Kidney capillary endothelial cell (primary cell): ENCODE measurements around the gene GLI2.

ENCODE experiments used
- DNase-seq: peaks from one replicate; pipeline ENCODE4 v3.0.0-alpha.2; 2018; ENCODE audit warnings: low spot score

The GLI2 gene

DNA sequence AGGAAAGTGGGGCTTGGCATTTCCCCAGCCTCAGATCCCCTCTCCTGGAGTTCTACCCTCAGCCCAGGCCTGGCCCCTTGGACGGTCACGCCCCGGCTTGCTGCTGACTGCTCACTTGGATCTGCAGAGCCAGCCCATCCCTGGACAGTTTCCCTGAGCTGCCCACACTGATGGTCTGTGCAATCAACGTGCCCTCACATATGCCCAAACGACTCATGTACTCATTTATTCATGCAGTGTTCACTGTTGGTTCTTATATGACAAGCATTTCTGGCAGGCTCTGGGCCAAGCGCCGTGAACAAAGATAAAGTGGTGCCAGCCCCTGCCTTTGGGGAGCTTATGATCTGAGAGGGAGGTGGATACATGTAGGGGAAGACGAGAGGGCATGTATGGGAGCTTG is 20.3 kb upstream of the GLI2 start:
- no peak for DNase-seq

- DNase-seq = no peak
These were observed 19.7 kb upstream of the GLI2 start for GRCh38 chr2:120715941-120716340.

GRCh38 chr2:120716641-120717585 is 18.8 kb upstream of the GLI2 start:
- no peak for DNase-seq

GRCh38 chr2:120719491-120719890 is 16.2 kb upstream of the GLI2 start:
- no peak for DNase-seq

GRCh38 chr2:120720231-120720630 is 15.4 kb upstream of the GLI2 start:
- no peak for DNase-seq

- DNase-seq = no peak
These were observed 14.8 kb upstream of the GLI2 start for GRCh38 chr2:120720746-120721375.

DNA sequence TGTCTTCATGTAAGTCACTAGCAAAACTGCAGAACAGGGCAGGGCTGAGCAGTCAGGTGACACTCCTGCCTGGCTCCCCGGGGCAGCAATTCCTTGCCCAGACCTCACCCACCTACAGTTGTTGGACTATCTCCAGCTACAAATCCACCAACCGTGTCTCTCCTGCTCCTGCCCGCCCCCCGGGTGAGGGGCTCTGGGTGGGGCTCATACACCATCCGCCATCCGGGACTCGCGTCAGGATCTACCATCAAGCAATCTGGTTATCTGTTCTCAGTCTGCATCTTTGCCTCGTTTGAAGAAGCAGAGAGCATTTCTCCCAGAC is 13.5 kb upstream of the GLI2 start:
- DNase-seq = no peak

DNA sequence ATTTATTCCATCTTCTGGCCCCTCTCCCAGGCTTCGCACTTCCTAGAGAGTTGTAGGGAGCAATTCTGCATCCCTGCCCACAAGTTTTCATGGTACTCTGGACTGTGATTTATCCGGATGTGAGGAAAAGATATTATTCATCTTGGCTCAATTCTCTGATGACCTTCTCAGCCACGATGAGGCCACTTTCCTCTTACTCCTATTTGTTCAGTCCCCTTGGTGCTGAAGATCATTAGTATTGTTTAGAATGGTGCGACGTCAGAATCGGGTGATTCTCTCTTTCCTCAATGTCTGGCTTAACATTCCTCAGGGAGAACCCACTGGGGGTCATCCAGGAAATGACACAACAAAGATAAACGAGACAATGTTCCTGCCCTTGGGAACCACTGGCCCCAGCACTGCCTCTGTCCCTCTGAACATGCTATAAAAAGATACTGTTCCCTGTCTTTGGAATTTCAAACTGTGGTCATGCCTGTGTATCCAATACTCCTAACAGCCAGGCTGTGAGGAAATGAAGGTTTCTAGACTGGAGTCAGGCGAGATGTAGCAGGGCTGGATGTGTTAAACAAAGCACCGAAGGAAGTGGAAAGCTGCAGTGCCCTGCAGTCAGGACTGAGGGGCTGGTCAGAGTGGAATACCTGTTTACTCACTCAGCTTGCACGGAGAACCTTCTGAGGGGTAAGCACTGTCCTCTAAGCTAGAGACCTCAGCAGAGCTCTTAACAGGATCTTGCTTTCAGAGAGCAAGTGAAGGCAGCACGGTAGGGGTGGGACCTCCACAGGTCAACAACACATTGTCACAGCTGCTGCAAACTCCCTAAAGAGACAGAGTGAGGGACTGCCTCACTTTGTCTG is 12.9 kb upstream of the GLI2 start:
- DNase-seq = peak; percentile 98

GRCh38 chr2:120726245-120726644 is 9.4 kb upstream of the GLI2 start:
- no peak for DNase-seq

- DNase-seq = peak; percentile 34
These were observed 6.0 kb upstream of the GLI2 start for GRCh38 chr2:120729406-120730399.

DNA sequence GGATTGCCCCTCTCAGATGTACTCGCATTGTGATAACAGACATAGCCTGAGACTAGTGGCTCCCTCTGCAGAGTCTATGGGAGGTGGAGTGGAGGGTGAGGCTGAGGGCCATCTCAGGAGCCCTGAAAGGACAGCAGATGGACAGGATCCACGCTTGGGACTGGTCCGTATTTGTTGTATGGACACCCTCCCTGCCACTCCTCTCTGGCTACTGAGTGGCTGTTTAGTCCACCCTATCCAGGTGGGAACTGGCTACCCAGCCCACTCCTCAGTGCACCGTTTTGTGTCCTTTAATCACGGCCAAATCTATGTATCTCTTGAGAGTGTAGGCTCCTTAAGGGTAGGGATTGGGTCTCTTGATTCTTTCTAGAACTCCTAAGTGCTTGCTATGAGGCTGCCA is 4.5 kb upstream of the GLI2 start:
- DNase-seq = no peak

DNA sequence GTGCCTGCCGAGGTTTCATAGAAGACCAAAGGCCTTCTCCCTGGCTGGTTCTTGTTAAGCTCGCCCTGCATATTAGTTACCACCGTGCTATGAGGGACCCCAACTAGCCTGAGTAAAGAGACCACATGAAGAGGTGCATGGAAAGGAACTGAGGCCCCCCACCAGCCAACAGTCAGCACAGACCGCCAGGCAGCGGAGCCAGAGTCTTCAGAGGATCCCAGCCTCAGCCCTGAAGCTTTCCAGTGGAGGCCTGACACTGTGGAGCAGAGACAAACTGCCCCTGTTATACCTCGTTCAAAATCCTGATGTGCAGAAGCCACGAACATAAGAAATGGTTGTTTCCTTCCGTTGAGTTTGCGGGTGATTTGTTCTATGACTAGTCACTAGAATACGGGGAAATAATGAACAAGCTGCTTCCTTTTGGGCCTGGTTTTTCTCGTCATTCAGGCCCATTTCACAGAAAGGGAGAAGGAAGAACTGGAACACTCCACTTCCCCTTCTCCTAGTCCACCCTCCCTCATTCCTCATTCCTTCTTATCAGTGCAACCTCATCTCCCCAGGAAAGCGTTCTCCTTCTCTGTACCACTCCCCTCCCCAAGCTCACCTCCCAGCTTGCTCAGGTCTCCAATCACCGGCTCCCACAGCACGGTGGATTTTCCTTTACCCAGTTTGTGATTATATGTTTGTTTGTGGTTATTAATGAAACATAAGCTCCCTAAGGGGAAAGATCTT is 3.0 kb upstream of the GLI2 start:
- DNase-seq = no peak

DNA sequence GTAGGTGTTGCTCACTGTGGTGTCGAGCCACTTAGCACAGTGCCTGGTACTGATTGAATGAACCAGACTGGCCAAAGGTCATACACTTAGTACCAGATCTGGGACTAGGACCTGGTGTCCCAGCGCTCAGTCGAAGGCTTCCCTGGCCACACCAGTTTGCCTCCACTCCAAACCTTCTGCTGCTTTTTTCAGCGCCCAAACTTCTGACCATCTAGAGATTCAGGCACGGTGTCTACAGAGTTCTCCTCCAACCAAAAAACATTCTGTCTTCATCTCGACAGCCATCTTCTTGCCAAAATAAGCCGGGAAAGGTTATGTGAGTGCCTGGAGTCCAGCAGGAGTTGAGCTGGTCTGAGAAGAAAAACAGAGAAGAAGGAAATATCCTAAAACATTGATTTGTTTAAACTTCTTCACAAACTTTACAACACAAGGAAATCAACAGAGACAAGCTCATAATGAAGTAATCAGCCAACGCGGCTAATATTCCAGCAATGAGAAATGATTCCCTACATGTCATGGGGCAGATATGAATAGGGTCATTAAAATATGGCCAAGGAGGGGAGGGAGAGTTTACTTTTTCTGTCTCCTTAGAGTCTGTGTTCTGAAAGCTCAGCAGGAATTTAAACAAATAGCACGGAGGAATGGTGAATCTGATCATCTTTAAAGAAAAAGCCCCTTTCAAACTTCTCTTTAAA is 2.3 kb upstream of the GLI2 start:
- no peak for DNase-seq

DNA sequence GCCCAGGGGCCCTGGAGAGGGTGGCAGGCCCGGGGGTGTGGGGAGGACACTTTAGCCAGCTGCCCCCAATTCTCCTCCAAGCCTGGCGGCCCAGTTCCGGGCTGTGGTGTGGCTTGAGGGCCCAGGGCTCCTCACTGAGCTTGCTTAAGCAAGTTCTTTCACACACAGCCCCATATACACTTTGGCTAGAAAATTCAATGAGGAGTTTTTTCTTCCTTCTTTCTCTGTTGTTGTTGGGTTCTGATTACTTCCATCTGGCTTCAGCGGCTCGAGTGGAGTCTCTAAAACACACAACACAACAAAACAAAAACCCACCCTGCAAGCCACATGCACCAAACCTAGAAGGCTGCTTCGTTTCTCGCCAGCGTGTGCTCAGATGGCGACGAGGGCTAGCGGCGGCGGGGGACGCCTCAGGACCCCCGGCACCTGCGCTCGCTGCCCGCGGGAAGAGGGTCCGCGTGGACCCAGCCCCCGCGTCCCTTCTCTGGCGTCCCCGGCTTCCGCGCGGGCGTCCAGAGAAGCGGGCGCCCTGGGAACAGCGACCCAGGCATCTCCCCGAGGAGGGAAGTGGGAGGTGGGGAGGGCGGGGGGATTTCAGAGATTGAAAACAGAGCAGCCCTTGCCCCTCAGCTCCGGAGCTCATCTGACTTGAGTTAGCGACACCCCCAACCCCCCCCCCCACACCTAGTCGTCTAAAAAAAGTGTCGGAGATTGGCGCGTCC is 577 bp upstream of the GLI2 start:
- no peak for DNase-seq

GRCh38 chr2:120736202-120736623 is 545 bp downstream of the GLI2 start:
- no peak for DNase-seq

- peak; percentile 51 for DNase-seq
These were observed 1.1 kb downstream of the GLI2 start for GRCh38 chr2:120736624-120737339.

DNA sequence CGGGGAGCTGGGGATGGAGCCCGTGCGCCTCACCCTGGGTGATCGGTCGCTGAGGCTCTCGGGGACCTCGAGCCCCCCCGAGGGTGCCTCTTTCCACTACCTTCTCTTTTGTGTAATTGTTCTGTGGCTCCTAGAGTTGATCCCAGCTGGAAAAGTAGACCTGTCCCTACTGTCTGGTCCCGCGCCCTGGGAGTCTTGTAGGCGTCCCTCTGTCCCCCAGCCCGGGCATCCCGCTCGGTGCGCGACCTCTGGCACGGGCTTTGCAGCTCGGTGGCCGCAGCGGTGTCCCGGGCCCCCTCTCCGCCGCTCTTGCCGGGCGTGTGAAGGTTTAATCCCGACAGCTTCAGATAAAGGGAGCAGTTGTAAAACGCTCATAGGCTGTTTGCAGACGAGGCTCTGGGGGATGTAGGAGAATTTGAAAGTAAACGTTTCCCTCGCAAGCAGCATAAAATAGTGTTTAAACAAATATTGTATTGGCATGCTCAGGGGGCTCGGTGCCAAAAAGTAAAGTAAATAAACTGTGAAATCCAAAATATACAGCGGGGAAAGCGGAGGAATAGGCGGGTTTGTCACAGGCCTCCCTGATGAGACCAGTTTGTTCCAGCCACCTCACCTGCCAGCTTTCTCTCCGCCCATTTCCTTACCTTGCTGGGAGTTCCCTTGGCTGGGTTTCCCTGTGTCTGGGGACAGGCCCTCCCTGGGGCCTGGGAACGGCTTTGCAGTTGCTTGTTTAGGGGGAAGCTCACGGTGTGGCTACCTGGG is 1.9 kb downstream of the GLI2 start:
- DNase-seq = no peak

- no peak for DNase-seq
These were observed 2.4 kb downstream of the GLI2 start for GRCh38 chr2:120738117-120738516.
